KOPT-K1 (cell line): ENCODE measurements around the gene APLP1.
"Not testable (repeated sequence)": the region's sequence is repeated elsewhere in the genome, so short reads cannot be mapped to it uniquely, and the experiment has no call there.

ENCODE experiments used
- H3K27ac ChIP-seq: fragments of 200-600 bp; sonication (generic); 2 replicates; pipeline ENCODE4 v1.5.1; 2016; ENCODE audit warnings: antibody characterized with exemption, mild to moderate bottlenecking, low read depth, low read length; ENCODE audit not compliant: poor library complexity, severe bottlenecking
- H3K36me3 ChIP-seq: fragments of 200-600 bp; sonication (generic); 2 replicates; pipeline ENCODE4 v1.5.1; 2017; ENCODE audit warnings: antibody characterized with exemption, mild to moderate bottlenecking, low read length, moderate library complexity; ENCODE audit not compliant: insufficient read depth
- H3K9me3 ChIP-seq: fragments of 200-600 bp; sonication (generic); 2 replicates; pipeline ENCODE4 v1.5.1; 2017; ENCODE audit warnings: antibody characterized with exemption, low read length, mild to moderate bottlenecking; ENCODE audit not compliant: insufficient read depth, poor library complexity, severe bottlenecking

Gene APLP1

GRCh38 chr19:35902870-35903475, 34.6 kb downstream of the APLP1 start:
- peak overlapping the region; percentile 92 for H3K27ac ChIP-seq

GRCh38 chr19:35903550-35904179, 35.3 kb downstream of the APLP1 start:
- Histone ChIP-seq H3K36me3 (no peaks in the 10 kb centered on the region), H3K9me3 (no peaks in the 10 kb centered on the region), H3K27ac (peak overlapping the region; percentile 92)

More at GRCh38 chr19:35902870-35903475, 34.6 kb downstream of the APLP1 start:
- H3K36me3 ChIP-seq, result peaks cover 5% of the 10 kb centered on the region; the same call in 1 of the 2 replicates
- no peaks in the 10 kb centered on the region for H3K9me3 ChIP-seq

GRCh38 chr19:35904311-35905068, 36.1 kb downstream of the APLP1 start:
- no peaks in the 10 kb centered on the region for H3K36me3 ChIP-seq
- peak overlapping the region; percentile 92 for H3K27ac ChIP-seq
- H3K9me3 ChIP-seq, result no peaks in the 10 kb centered on the region

GRCh38 chr19:35905178-35905727, 36.9 kb downstream of the APLP1 start:
- no peak overlapping the region for H3K27ac ChIP-seq
- H3K9me3 ChIP-seq, result no peaks in the 10 kb centered on the region
- H3K36me3 ChIP-seq, result no peaks in the 10 kb centered on the region

- Histone ChIP-seq H3K27ac (no peak overlapping the region), H3K36me3 (no peaks in the 10 kb centered on the region), H3K9me3 (no peaks in the 10 kb centered on the region)
Observed at GRCh38 chr19:35907377-35907745, 39.0 kb downstream of the APLP1 start.

- no peaks in the 10 kb centered on the region for H3K36me3 ChIP-seq
- H3K27ac ChIP-seq, result peak within 1 kb of the TSS; percentile 60
Observed at GRCh38 chr19:35908010-35908441, 39.7 kb downstream of the APLP1 start, which contains the start of gene TYROBP. TYROBP (minus strand) TSS chr19:35908295; CDS start chr19:35908228, 67 bp downstream.

GRCh38 chr19:35908973-35909683, 40.8 kb downstream of the APLP1 start:
- Histone ChIP-seq H3K36me3 (no peaks in the 10 kb centered on the region), H3K27ac (peak overlapping the region; percentile 60), H3K9me3 (no peaks in the 10 kb centered on the region)

More at GRCh38 chr19:35908010-35908441, 39.7 kb downstream of the APLP1 start, which contains the start of gene TYROBP:
- H3K9me3 ChIP-seq, result no peaks in the 10 kb centered on the region

- Histone ChIP-seq H3K27ac (peak overlapping the region; percentile 60), H3K9me3 (no peaks in the 10 kb centered on the region), H3K36me3 (no peaks in the 10 kb centered on the region)
Observed at GRCh38 chr19:35909684-35910035, 41.3 kb downstream of the APLP1 start.

GRCh38 chr19:35910355-35910754, 42.0 kb downstream of the APLP1 start:
- not testable (repeated sequence) for H3K27ac ChIP-seq, H3K36me3 ChIP-seq, H3K9me3 ChIP-seq

GRCh38 chr19:35911173-35911572, 42.8 kb downstream of the APLP1 start:
- no peak overlapping the region for H3K27ac ChIP-seq
- no peaks in the 10 kb centered on the region for H3K36me3 ChIP-seq
- no peaks in the 10 kb centered on the region for H3K9me3 ChIP-seq

- H3K36me3 ChIP-seq, result no peaks in the 10 kb centered on the region
- H3K9me3 ChIP-seq, result no peaks in the 10 kb centered on the region
- H3K27ac ChIP-seq, result no peak overlapping the region
Observed at GRCh38 chr19:35911790-35912189, 43.4 kb downstream of the APLP1 start.

- Histone ChIP-seq H3K9me3 (no peaks in the 10 kb centered on the region), H3K36me3 (no peaks in the 10 kb centered on the region), H3K27ac (no peak overlapping the region)
Observed at GRCh38 chr19:35913589-35913988, 45.2 kb downstream of the APLP1 start.

- no peaks in the 10 kb centered on the region for H3K9me3 ChIP-seq
- H3K36me3 ChIP-seq, result no peaks in the 10 kb centered on the region
- H3K27ac ChIP-seq, result no peak overlapping the region
Observed at GRCh38 chr19:35915443-35915842, 47.1 kb downstream of the APLP1 start.

GRCh38 chr19:35919306-35919705, 50.9 kb downstream of the APLP1 start:
- Histone ChIP-seq H3K9me3 (no peaks in the 10 kb centered on the region), H3K36me3 (no peaks in the 10 kb centered on the region), H3K27ac (no peak overlapping the region)

- Histone ChIP-seq H3K27ac (no peak overlapping the region), H3K36me3 (no peaks in the 10 kb centered on the region), H3K9me3 (peaks cover 4% of the 10 kb centered on the region)
Observed at GRCh38 chr19:35921012-35921411, 52.6 kb downstream of the APLP1 start.
